ENCODE data around the gene MPZL3.

The MPZL3 gene

GRCh38 chr11:118277312-118277711 is 25.1 kb upstream of the MPZL3 start:
- no peaks in the 10 kb centered on the region for H3K27me3 Mint-ChIP-seq
- H3K36me3 Mint-ChIP-seq: no peaks in the 10 kb centered on the region
- H3K27ac Mint-ChIP-seq: peak overlapping the region; percentile 22
- peaks cover 52% of the 10 kb centered on the region for H3K4me1 Mint-ChIP-seq (ENCODE audit: low read depth)
- H3K9me3 Mint-ChIP-seq (ENCODE audit: low read depth): peaks cover 5% of the 10 kb centered on the region
- peak overlapping the region; percentile 5 for H3K4me3 Mint-ChIP-seq

- no peaks in the 10 kb centered on the region for H3K36me3 Mint-ChIP-seq
- no peaks in the 10 kb centered on the region for H3K27me3 Mint-ChIP-seq
- H3K4me1 Mint-ChIP-seq (ENCODE audit: low read depth): peaks cover 45% of the 10 kb centered on the region
- H3K9me3 Mint-ChIP-seq (ENCODE audit: low read depth): peaks cover 2% of the 10 kb centered on the region
- H3K4me3 Mint-ChIP-seq: no peak overlapping the region
- peak overlapping the region; percentile 86 for H3K27ac Mint-ChIP-seq
Measured at GRCh38 chr11:118276422-118276821, 24.3 kb upstream of the MPZL3 start.

GRCh38 chr11:118275176-118275575 is 23.0 kb upstream of the MPZL3 start:
- peak overlapping the region; percentile 36 for H3K4me3 Mint-ChIP-seq
- no peaks in the 10 kb centered on the region for H3K9me3 Mint-ChIP-seq (ENCODE audit: low read depth)
- peaks cover 40% of the 10 kb centered on the region for H3K4me1 Mint-ChIP-seq (ENCODE audit: low read depth)
- H3K27me3 Mint-ChIP-seq: no peaks in the 10 kb centered on the region
- peak overlapping the region; percentile 72 for H3K27ac Mint-ChIP-seq
- no peaks in the 10 kb centered on the region for H3K36me3 Mint-ChIP-seq

GRCh38 chr11:118274186-118274585 is 22.0 kb upstream of the MPZL3 start:
- H3K4me3 Mint-ChIP-seq: no peak overlapping the region
- H3K27ac Mint-ChIP-seq: no peak overlapping the region
- H3K27me3 Mint-ChIP-seq: no peaks in the 10 kb centered on the region
- no peaks in the 10 kb centered on the region for H3K9me3 Mint-ChIP-seq (ENCODE audit: low read depth)
- no peaks in the 10 kb centered on the region for H3K36me3 Mint-ChIP-seq
- peaks cover 38% of the 10 kb centered on the region for H3K4me1 Mint-ChIP-seq (ENCODE audit: low read depth)

GRCh38 chr11:118272001-118272400 is 19.8 kb upstream of the MPZL3 start:
- no peak overlapping the region for H3K27ac Mint-ChIP-seq
- H3K27me3 Mint-ChIP-seq: no peaks in the 10 kb centered on the region
- H3K4me1 Mint-ChIP-seq (ENCODE audit: low read depth): peaks cover 27% of the 10 kb centered on the region
- no peak overlapping the region for H3K4me3 Mint-ChIP-seq
- no peaks in the 10 kb centered on the region for H3K9me3 Mint-ChIP-seq (ENCODE audit: low read depth)
- no peaks in the 10 kb centered on the region for H3K36me3 Mint-ChIP-seq

GRCh38 chr11:118267486-118267885 is 15.3 kb upstream of the MPZL3 start:
- H3K4me3 Mint-ChIP-seq: no peak overlapping the region
- no peak overlapping the region for H3K27ac Mint-ChIP-seq
- H3K9me3 Mint-ChIP-seq (ENCODE audit: low read depth): no peaks in the 10 kb centered on the region
- H3K27me3 Mint-ChIP-seq: no peaks in the 10 kb centered on the region
- peaks cover 27% of the 10 kb centered on the region for H3K4me1 Mint-ChIP-seq (ENCODE audit: low read depth)
- H3K36me3 Mint-ChIP-seq: peaks cover 4% of the 10 kb centered on the region

GRCh38 chr11:118265954-118266353 is 13.8 kb upstream of the MPZL3 start:
- H3K9me3 Mint-ChIP-seq (ENCODE audit: low read depth): no peaks in the 10 kb centered on the region
- no peak overlapping the region for H3K4me3 Mint-ChIP-seq
- H3K4me1 Mint-ChIP-seq (ENCODE audit: low read depth): peaks cover 37% of the 10 kb centered on the region
- H3K27ac Mint-ChIP-seq: no peak overlapping the region
- H3K27me3 Mint-ChIP-seq: no peaks in the 10 kb centered on the region
- H3K36me3 Mint-ChIP-seq: peaks cover 6% of the 10 kb centered on the region

- Mint-ChIP-seq H3K36me3 (peaks cover 10% of the 10 kb centered on the region), H3K27me3 (no peaks in the 10 kb centered on the region), H3K4me3 (peak overlapping the region; percentile 92), H3K27ac (peak overlapping the region; percentile 84), H3K9me3 (ENCODE audit: low read depth) (no peaks in the 10 kb centered on the region), H3K4me1 (ENCODE audit: low read depth) (peaks cover 48% of the 10 kb centered on the region)
Measured at GRCh38 chr11:118264569-118265465, 12.7 kb upstream of the MPZL3 start.

GRCh38 chr11:118263695-118264568 is 11.8 kb upstream of the MPZL3 start, which contains the start of gene MPZL2:
Gene MPZL2 (minus strand): TSS chr11:118264297. CDS start chr11:118264153, 144 bp downstream.
- Mint-ChIP-seq H3K4me1 (ENCODE audit: low read depth) (peaks cover 56% of the 10 kb centered on the region), H3K27ac (peak within 1 kb of the TSS; percentile 84), H3K4me3 (peak within 1 kb of the TSS; percentile 92), H3K27me3 (no peaks in the 10 kb centered on the region), H3K36me3 (peaks cover 15% of the 10 kb centered on the region), H3K9me3 (ENCODE audit: low read depth) (no peaks in the 10 kb centered on the region)

GRCh38 chr11:118263112-118263511 is 10.9 kb upstream of the MPZL3 start:
- Mint-ChIP-seq H3K9me3 (ENCODE audit: low read depth) (no peaks in the 10 kb centered on the region), H3K27ac (peak overlapping the region; percentile 81), H3K4me3 (peak overlapping the region; percentile 92), H3K4me1 (ENCODE audit: low read depth) (peaks cover 62% of the 10 kb centered on the region), H3K36me3 (peaks cover 21% of the 10 kb centered on the region), H3K27me3 (no peaks in the 10 kb centered on the region)

GRCh38 chr11:118260353-118260752 is 8.2 kb upstream of the MPZL3 start:
- H3K27me3 Mint-ChIP-seq: no peaks in the 10 kb centered on the region
- peaks cover 67% of the 10 kb centered on the region for H3K4me1 Mint-ChIP-seq (ENCODE audit: low read depth)
- peak overlapping the region; percentile 58 for H3K4me3 Mint-ChIP-seq
- peaks cover 22% of the 10 kb centered on the region for H3K36me3 Mint-ChIP-seq
- peak overlapping the region; percentile 46 for H3K27ac Mint-ChIP-seq
- no peaks in the 10 kb centered on the region for H3K9me3 Mint-ChIP-seq (ENCODE audit: low read depth)

GRCh38 chr11:118259138-118259537 is 7.0 kb upstream of the MPZL3 start:
- H3K27me3 Mint-ChIP-seq: no peaks in the 10 kb centered on the region
- peaks cover 22% of the 10 kb centered on the region for H3K36me3 Mint-ChIP-seq
- H3K4me1 Mint-ChIP-seq (ENCODE audit: low read depth): peaks cover 61% of the 10 kb centered on the region
- no peak overlapping the region for H3K27ac Mint-ChIP-seq
- no peaks in the 10 kb centered on the region for H3K9me3 Mint-ChIP-seq (ENCODE audit: low read depth)
- no peak overlapping the region for H3K4me3 Mint-ChIP-seq

GRCh38 chr11:118258410-118258809 is 6.2 kb upstream of the MPZL3 start:
- H3K27ac Mint-ChIP-seq: no peak overlapping the region
- H3K9me3 Mint-ChIP-seq (ENCODE audit: low read depth): no peaks in the 10 kb centered on the region
- no peak overlapping the region for H3K4me3 Mint-ChIP-seq
- H3K27me3 Mint-ChIP-seq: no peaks in the 10 kb centered on the region
- peaks cover 54% of the 10 kb centered on the region for H3K4me1 Mint-ChIP-seq (ENCODE audit: low read depth)
- peaks cover 22% of the 10 kb centered on the region for H3K36me3 Mint-ChIP-seq

- peak overlapping the region; percentile 98 for H3K4me3 Mint-ChIP-seq
- H3K27ac Mint-ChIP-seq: peak overlapping the region; percentile 99
- H3K36me3 Mint-ChIP-seq: peaks cover 3% of the 10 kb centered on the region
- no peaks in the 10 kb centered on the region for H3K27me3 Mint-ChIP-seq
- H3K9me3 Mint-ChIP-seq (ENCODE audit: low read depth): no peaks in the 10 kb centered on the region
- peaks cover 45% of the 10 kb centered on the region for H3K4me1 Mint-ChIP-seq (ENCODE audit: low read depth)
Measured at GRCh38 chr11:118252688-118253087, 523 bp upstream of the MPZL3 start.

GRCh38 chr11:118247041-118247440 is 5.1 kb downstream of the MPZL3 start:
- H3K27me3 Mint-ChIP-seq: no peaks in the 10 kb centered on the region
- H3K4me1 Mint-ChIP-seq (ENCODE audit: low read depth): peaks cover 80% of the 10 kb centered on the region
- peaks cover 24% of the 10 kb centered on the region for H3K36me3 Mint-ChIP-seq
- H3K4me3 Mint-ChIP-seq: peak overlapping the region; percentile 66
- no peaks in the 10 kb centered on the region for H3K9me3 Mint-ChIP-seq (ENCODE audit: low read depth)
- H3K27ac Mint-ChIP-seq: peak overlapping the region; percentile 99

Measured in activated naive CD8-positive, alpha-beta T cell (primary cell).